ENCODE measurements around the gene SLCO4A1.

SLCO4A1 gene

DNA sequence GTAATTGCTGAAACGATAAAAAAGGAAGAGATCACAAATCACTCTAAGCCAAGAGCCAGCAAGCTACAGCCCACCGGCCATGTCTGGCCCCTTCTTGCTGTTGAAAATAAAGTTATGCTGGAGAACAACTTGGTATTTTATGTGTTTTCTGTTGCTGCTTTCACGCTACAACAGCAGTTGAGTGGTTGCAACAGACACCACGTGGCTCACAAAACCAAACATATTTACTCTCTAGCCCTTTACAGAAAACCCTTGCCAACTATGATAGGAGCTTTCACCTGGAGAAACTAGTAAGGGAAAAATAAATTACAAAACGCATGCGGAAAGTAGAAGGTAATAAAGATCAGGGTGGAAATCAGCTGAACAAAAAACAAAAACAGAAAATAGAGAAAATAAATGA lies 41.1 kb upstream of the SLCO4A1 start:
- H3K9me3 ChIP-seq (ENCODE audit: control insufficient read depth, insufficient read depth, low read depth, low read length): no peaks in the 10 kb centered on the region
- peaks cover 20% of the 10 kb centered on the region for H3K4me1 ChIP-seq (ENCODE audit: control insufficient read depth, insufficient read depth, low read length)
- H3K36me3 ChIP-seq (ENCODE audit: control insufficient read depth, insufficient read depth, low read length): no peaks in the 10 kb centered on the region
- no peak overlapping the region for H3K27ac ChIP-seq (ENCODE audit: low read depth, low read length)
- H3K27me3 ChIP-seq (ENCODE audit: control insufficient read depth, insufficient read depth, low read length): peaks cover 18% of the 10 kb centered on the region; the same call in 1 of the 2 replicates
- no peak overlapping the region for H3K4me3 ChIP-seq (ENCODE audit: low read depth, low read length)
- H3K9ac ChIP-seq (ENCODE audit: low read length): no peak overlapping the region

DNA sequence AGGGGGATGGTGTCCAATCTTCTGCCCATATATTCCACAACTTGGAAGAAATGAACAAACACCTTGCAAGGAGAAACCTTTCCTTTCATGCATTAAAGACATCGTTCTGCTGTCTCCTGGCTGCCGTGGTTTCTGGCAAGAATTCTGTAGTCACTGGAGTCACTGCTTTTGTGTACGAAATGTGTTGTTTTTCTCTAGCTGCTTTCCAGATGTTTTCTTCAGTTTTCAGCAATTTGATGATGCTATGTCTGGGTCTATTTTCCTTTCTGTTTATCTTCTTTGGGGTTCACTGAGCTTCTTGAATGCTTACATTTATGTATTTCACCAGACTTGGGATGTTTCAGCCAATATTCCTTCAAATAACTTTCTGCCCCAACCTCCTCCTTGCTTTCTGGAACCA lies 40.6 kb upstream of the SLCO4A1 start:
- Histone ChIP-seq H3K27me3 (ENCODE audit: control insufficient read depth, insufficient read depth, low read length) (peaks cover 13% of the 10 kb centered on the region; the same call in 1 of the 2 replicates), H3K9ac (ENCODE audit: low read length) (no peak overlapping the region), H3K4me1 (ENCODE audit: control insufficient read depth, insufficient read depth, low read length) (peaks cover 25% of the 10 kb centered on the region), H3K27ac (ENCODE audit: low read depth, low read length) (no peak overlapping the region), H3K9me3 (ENCODE audit: control insufficient read depth, insufficient read depth, low read depth, low read length) (no peaks in the 10 kb centered on the region), H3K4me3 (ENCODE audit: low read depth, low read length) (no peak overlapping the region), H3K36me3 (ENCODE audit: control insufficient read depth, insufficient read depth, low read length) (no peaks in the 10 kb centered on the region)

DNA sequence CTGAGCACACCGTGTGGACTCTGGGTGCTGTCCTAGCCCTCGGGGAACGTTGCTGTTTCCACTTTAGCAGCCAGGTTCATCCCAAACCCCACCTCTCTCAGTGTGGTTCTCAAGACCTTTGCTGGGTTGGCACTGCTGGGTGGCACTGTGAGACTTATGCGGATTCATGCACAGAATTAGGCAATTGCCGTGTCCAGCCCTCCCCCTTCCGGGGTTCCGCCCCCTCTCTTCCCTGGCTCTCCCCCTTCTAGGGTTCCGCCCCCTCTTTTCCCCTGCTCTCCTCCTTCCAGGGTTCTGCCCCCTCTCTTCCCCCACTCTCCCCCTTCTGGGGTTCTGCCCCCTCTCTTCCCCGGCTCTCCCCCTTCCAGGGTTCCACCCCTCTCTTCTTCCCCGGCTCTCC lies 39.8 kb upstream of the SLCO4A1 start:
- H3K4me3 ChIP-seq (ENCODE audit: low read depth, low read length): no peak overlapping the region
- H3K4me1 ChIP-seq (ENCODE audit: control insufficient read depth, insufficient read depth, low read length): peaks cover 31% of the 10 kb centered on the region

DNA sequence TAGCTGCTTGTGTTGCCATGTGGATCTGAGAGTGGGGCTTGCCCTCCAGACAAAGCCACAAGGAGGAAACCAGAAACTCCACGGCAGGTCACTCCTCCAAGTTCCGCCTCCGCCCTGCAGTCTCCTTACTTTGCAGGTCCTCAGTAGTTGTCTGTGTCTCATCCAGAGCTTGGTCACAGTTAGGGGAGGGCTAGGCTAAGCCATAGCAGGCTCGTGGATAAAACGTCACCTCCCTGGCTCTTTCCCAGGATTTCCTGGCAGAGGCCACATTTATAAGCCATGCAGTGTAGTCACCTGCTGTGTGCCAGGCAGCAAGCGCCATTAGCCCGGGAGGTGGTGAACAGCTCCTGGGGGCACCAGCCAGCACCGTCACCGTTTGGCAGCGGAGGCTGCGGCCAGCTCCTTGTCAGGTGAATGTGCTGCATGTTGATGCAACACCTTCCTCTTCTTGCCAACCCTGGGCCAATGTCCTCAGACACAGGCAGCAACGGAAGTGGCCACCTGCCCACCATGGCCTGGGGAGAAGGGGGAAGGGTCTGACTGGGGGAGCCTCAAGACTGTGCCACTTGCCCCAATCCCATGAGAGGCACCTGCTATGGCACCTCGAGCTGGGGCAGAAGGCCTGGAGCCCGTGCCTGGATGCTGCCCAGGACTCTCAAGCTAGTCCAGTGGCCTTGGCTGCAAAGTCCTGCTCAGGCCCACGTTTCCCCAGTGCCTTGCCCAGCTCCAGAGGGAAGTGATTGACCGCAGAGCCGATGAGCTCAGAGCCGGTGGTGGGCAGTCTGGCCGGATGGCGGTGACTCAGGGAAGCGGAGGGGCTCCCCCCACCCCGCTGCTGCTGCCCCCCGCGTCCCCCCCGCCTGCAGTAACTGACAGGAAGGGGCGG lies 39.0 kb upstream of the SLCO4A1 start:
- no peak overlapping the region for H3K9ac ChIP-seq (ENCODE audit: low read length)

More for the DNA sequence above, 39.8 kb upstream of the SLCO4A1 start:
- no peak overlapping the region for H3K27ac ChIP-seq (ENCODE audit: low read depth, low read length)
- no peaks in the 10 kb centered on the region for H3K9me3 ChIP-seq (ENCODE audit: control insufficient read depth, insufficient read depth, low read depth, low read length)
- H3K9ac ChIP-seq (ENCODE audit: low read length): no peak overlapping the region
- H3K36me3 ChIP-seq (ENCODE audit: control insufficient read depth, insufficient read depth, low read length): no peaks in the 10 kb centered on the region
- peaks cover 4% of the 10 kb centered on the region; the same call in 1 of the 2 replicates for H3K27me3 ChIP-seq (ENCODE audit: control insufficient read depth, insufficient read depth, low read length)

DNA sequence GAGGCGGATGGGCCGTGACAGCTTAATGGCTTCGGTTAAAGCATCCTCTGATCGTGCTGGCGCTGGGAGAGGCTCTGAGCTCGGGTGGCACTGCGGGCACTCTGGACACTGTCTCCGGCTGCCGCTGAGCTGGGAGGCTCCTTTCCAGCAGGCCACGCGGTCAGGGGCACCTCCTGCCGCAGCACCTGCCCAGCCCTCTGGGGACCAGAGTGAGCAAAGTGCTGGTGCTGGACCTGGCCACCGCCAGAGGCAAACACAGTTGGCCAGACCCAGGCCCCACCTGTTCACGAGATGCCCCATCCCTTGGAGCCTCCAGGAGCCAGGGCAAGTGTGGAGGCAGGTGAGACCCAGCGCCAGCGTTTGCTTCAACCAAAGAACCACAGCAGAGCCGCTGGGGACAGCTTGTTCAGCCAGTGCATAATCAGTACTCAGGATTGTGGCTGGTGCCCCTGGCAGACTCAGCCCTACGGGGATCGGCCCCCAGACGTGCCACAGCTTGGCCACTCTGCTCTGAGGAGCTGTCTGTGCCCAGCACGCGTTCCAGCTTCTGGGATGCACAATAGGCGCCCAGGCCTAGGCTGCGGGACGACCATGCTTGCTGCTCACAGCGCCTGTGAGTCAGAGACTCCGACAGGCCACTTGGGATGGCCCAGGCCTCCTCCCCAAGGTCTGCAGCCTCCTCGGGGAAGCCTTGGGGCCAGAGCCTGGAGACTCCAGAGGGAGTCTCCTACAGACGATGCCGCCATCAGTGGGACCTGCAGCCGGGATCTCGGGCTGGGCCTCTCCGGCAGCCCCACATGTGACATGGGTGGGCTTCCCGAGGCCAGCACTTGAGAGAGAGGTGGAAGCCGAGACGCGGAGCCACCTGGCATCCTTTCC lies 38.2 kb upstream of the SLCO4A1 start:
- H3K4me1 ChIP-seq (ENCODE audit: control insufficient read depth, insufficient read depth, low read length): peaks cover 35% of the 10 kb centered on the region
- H3K27ac ChIP-seq (ENCODE audit: low read depth, low read length): no peak overlapping the region
- H3K4me3 ChIP-seq (ENCODE audit: low read depth, low read length): no peak overlapping the region
- no peaks in the 10 kb centered on the region for H3K27me3 ChIP-seq (ENCODE audit: control insufficient read depth, insufficient read depth, low read length)
- H3K9me3 ChIP-seq (ENCODE audit: control insufficient read depth, insufficient read depth, low read depth, low read length): no peaks in the 10 kb centered on the region
- no peak overlapping the region for H3K9ac ChIP-seq (ENCODE audit: low read length)
- H3K36me3 ChIP-seq (ENCODE audit: control insufficient read depth, insufficient read depth, low read length): no peaks in the 10 kb centered on the region

More for the DNA sequence above, 39.0 kb upstream of the SLCO4A1 start:
- Histone ChIP-seq H3K4me1 (ENCODE audit: control insufficient read depth, insufficient read depth, low read length) (peaks cover 35% of the 10 kb centered on the region), H3K27me3 (ENCODE audit: control insufficient read depth, insufficient read depth, low read length) (no peaks in the 10 kb centered on the region), H3K27ac (ENCODE audit: low read depth, low read length) (no peak overlapping the region), H3K36me3 (ENCODE audit: control insufficient read depth, insufficient read depth, low read length) (no peaks in the 10 kb centered on the region), H3K4me3 (ENCODE audit: low read depth, low read length) (no peak overlapping the region), H3K9me3 (ENCODE audit: control insufficient read depth, insufficient read depth, low read depth, low read length) (no peaks in the 10 kb centered on the region)

DNA sequence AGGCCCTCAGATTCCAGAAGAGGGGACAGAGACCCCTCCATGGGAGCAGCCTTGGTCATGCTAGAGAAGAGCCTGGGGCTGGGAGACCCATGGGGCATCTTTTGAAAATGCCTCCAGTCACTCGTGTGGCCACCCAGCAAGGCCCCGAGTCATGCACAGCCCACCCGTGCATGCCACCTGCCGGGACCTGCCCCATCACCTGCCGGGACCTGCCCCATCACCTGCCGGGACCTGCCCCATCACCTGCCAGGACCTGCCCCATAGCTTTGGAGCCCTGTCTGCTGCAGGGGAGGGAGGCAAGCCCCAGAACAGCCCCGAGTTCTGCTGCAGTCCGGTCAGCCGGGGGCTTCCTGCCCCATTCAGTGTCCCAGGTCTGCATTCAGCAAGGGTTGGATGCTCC lies 37.5 kb upstream of the SLCO4A1 start:
- Histone ChIP-seq H3K27ac (ENCODE audit: low read depth, low read length) (no peak overlapping the region), H3K9me3 (ENCODE audit: control insufficient read depth, insufficient read depth, low read depth, low read length) (no peaks in the 10 kb centered on the region), H3K4me1 (ENCODE audit: control insufficient read depth, insufficient read depth, low read length) (peaks cover 35% of the 10 kb centered on the region), H3K9ac (ENCODE audit: low read length) (no peak overlapping the region), H3K4me3 (ENCODE audit: low read depth, low read length) (no peak overlapping the region), H3K36me3 (ENCODE audit: control insufficient read depth, insufficient read depth, low read length) (no peaks in the 10 kb centered on the region), H3K27me3 (ENCODE audit: control insufficient read depth, insufficient read depth, low read length) (no peaks in the 10 kb centered on the region)

DNA sequence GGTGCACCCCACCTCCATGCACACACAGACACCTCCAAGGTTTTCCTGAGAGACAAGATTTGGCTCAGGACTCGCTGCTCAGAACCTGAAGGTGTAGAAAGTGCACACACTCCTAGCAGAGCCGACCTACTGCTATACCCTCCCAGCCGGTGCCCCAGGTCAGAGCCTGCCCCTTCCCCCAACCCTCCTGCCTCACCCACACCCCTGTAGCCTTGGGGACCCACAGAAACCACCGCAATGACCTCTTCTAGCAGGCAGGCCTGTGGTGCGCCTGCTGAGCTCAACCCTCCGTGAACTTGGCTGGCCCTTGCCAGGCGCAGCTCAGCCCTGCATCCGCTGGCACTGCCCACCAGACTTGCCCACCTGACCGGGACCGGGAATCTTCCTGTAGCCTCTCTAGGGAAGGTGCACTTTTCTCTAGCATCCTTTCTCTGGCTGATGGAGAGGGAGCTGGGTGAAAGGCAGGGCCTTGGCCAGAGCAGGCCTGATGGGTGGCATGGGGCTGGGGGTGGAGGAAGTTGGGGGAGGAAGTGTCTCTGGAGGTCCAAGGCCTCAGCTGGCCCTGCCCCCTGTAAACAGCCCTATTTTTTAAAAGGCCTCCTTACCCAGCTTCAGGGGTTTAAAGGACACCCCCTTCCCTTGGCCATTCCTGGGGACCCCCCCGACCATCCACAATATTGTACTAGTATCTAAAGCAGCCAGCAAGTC lies 36.9 kb upstream of the SLCO4A1 start:
- H3K4me1 ChIP-seq (ENCODE audit: control insufficient read depth, insufficient read depth, low read length): peaks cover 35% of the 10 kb centered on the region
- H3K4me3 ChIP-seq (ENCODE audit: low read depth, low read length): no peak overlapping the region
- no peak overlapping the region for H3K27ac ChIP-seq (ENCODE audit: low read depth, low read length)
- H3K36me3 ChIP-seq (ENCODE audit: control insufficient read depth, insufficient read depth, low read length): no peaks in the 10 kb centered on the region
- no peaks in the 10 kb centered on the region for H3K27me3 ChIP-seq (ENCODE audit: control insufficient read depth, insufficient read depth, low read length)
- H3K9me3 ChIP-seq (ENCODE audit: control insufficient read depth, insufficient read depth, low read depth, low read length): no peaks in the 10 kb centered on the region
- H3K9ac ChIP-seq (ENCODE audit: low read length): no peak overlapping the region

DNA sequence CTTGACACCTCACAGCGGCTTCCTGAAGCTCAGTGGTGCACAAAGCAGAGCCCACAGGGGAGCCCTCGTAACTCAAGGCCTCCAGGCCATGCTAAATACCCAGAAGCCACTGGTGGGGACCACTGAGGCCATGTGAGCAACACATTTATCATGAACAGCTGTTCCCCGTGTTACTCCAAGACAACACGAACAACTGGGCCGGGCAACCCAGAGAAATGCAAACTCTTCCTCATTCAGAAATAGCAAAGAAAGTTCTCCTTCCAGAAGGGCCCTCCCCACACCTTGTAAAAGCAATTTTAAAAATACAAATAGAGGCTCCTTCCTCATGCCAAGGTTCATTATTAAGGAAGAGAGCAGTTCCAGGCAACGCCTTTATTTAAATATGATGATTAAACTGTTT lies 36.3 kb upstream of the SLCO4A1 start:
- Histone ChIP-seq H3K9ac (ENCODE audit: low read length) (no peak overlapping the region), H3K36me3 (ENCODE audit: control insufficient read depth, insufficient read depth, low read length) (no peaks in the 10 kb centered on the region), H3K4me3 (ENCODE audit: low read depth, low read length) (no peak overlapping the region), H3K4me1 (ENCODE audit: control insufficient read depth, insufficient read depth, low read length) (peaks cover 35% of the 10 kb centered on the region), H3K27me3 (ENCODE audit: control insufficient read depth, insufficient read depth, low read length) (no peaks in the 10 kb centered on the region), H3K27ac (ENCODE audit: low read depth, low read length) (no peak overlapping the region), H3K9me3 (ENCODE audit: control insufficient read depth, insufficient read depth, low read depth, low read length) (peaks cover 5% of the 10 kb centered on the region; the same call in 1 of the 2 replicates)

DNA sequence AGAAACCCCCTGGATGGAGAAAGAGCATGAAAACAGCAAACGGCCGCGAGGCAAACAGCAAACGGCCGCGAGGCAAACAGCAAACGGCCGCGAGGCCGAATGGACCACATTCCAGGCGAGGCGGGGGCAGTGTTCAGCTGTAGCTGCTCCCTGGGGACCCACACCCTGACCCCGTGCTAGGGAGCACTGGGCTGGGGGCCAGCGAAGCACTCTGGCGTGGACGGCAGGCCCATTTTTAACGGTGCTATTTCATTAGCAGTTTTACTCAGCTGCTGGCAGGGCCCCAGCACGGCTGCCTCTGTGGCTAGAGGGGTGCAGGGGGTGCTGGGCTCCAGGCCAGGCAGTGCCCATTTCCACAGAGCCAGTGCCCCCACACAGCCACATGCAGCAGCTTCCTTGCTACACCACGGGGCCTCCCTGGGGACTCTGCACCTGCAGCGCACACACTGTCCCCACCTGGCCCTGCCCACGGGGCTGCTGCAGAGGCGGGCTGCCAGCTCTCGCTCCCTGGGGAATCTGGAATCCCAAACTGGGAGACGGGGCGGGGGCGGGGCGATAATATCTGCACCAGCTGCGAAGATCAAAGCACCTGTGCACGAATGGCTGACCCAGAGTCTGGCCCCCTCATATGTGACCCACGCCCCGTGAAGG lies 35.6 kb upstream of the SLCO4A1 start:
- no peaks in the 10 kb centered on the region for H3K27me3 ChIP-seq (ENCODE audit: control insufficient read depth, insufficient read depth, low read length)
- H3K4me3 ChIP-seq (ENCODE audit: low read depth, low read length): no peak overlapping the region
- H3K9ac ChIP-seq (ENCODE audit: low read length): no peak overlapping the region
- H3K36me3 ChIP-seq (ENCODE audit: control insufficient read depth, insufficient read depth, low read length): no peaks in the 10 kb centered on the region
- H3K27ac ChIP-seq (ENCODE audit: low read depth, low read length): no peak overlapping the region; the same call in 1 of the 2 replicates
- peaks cover 35% of the 10 kb centered on the region for H3K4me1 ChIP-seq (ENCODE audit: control insufficient read depth, insufficient read depth, low read length)
- peaks cover 8% of the 10 kb centered on the region; the same call in 1 of the 2 replicates for H3K9me3 ChIP-seq (ENCODE audit: control insufficient read depth, insufficient read depth, low read depth, low read length)

Measured in HUES6 (cell line).